Purkinje cell (primary cell): ENCODE data around the gene MAP3K3. TPM values are rescaled to one million over a fixed set of nuclear protein-coding genes. Genes with fewer than 3 reads are reported as not detected.

Experiments
- polyA plus RNA-seq: library from polyadenylated mRNA; unstranded; fragments of >200 nt; fragmentation: Nextera tagmentation; gene quantifications from 2 replicates; pipeline ENCODE4 v1.2.1, GENCODE V29; 2014

MAP3K3 gene
- 0.35 and 0.85 TPM in 2 replicates for polyA plus RNA-seq

GRCh38 chr17:63621684-63622573 lies at the start of gene MAP3K3:
Gene MAP3K3, plus strand, starts transcription at chr17:63622417. Its CDS starts 343 bp downstream, at chr17:63622760.

DNA sequence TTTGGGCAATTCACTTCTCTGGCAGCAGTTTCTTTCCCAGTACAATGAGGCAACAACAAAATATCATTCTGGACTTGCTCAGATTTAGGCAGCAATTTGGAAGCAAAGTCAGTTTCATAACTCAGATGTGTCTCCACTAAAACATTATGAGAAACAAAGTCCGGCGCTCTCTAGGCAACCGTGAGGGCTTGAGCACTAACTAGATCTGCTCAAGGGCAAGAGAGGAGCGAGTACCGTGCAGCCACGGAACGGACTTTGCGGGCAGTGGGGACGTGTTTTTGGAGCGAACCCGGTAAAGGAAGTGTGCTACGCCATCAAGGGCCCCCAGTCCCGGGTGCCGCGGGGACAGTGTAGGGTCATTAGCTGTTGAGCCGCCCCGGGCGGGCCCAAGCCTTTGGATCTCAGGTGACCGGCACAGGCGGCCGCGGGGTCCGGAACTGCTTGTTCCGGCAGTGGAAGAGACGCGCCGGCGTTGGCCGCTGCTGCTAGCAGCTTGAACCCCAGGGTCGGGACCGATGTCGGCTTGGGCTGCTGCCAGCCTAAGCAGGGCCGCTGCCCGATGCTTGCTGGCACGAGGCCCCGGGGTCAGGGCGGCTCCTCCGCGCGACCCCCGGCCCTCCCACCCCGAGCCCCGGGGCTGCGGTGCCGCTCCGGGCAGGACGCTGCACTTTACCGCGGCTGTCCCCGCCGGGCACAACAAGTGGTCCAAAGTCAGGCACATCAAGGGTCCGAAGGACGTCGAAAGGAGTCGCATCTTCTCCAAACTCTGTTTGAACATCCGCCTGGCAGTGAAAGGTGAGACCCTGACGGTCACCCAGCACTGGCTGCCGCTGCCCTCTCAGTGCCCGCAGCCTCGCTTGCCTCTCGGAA lies 21.4 kb upstream of the MAP3K3 start, which contains the start of gene TACO1:
TSS of gene TACO1 (plus strand) at position 327 of the 870 bp plus-strand sequence. CDS start at position 516, 189 bp downstream.

GRCh38 chr17:63699638-63700527 lies 77.7 kb downstream of the MAP3K3 start, which contains the start of gene LIMD2:
Gene LIMD2, minus strand, starts transcription at chr17:63700125. Its CDS starts 827 bp downstream, at chr17:63699298.

DNA sequence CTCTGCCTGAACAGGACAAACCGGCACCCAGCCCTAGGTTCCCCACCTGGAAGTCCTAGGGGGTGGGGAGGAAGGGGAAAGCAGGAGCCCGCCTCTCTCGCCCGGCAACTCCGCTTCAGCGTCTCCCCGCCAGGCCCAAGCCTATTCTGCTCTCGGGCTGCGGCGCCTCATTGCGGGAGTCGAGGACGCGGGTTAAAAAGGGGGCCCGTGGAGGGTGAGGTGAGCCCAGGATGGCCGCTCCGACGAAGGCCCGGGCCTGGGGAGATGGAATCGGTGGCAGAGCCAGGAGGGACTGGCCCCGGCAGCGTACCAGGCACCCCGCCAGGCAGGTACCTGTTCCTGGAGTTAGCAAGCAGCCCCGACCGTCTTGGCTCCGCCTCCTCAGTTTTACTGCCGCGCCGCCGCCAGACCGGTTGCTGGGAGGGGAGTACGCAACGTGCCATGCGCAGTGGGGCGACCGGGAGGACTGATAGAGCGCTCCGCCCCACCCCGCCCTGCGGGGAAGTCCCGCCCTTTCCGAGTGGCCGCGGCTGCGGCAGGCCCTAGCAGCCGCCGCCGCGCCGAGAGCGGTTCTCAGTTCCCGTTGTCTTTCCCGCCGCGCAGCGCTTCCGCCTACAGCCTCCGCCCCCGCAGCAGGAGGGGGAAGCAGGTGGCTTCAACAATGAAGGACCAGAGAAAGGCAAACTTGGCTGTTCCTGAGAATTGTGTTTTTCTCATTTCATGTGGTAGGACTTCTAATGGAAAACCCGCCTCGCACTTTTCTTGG lies 119.4 kb downstream of the MAP3K3 start, which contains the start of gene STRADA:
TSS of gene STRADA (minus strand) at position 392 of the 766 bp plus-strand sequence. CDS start 13,430 bp downstream, outside the sequence.

Other genes with a start within 250 kb of the MAP3K3 start
- 11.4 TPM in 2 replicates for gene CYB561, start 176.1 kb upstream of the MAP3K3 start, polyA plus RNA-seq
- not detected in 2 replicates for gene ACE, start 145.4 kb upstream of the MAP3K3 start, polyA plus RNA-seq
- 0.34 and 0.81 TPM in 2 replicates for gene KCNH6, start 99.1 kb upstream of the MAP3K3 start, polyA plus RNA-seq
- gene DCAF7, start 71.9 kb upstream of the MAP3K3 start, polyA plus RNA-seq, result 11.3 and 13.1 TPM in 2 replicates
- gene TACO1, start 21.5 kb upstream of the MAP3K3 start, polyA plus RNA-seq, result 13.7 and 16.8 TPM in 2 replicates
- 0.11 and 1.1 TPM in 2 replicates for gene LIMD2, start 77.7 kb downstream of the MAP3K3 start, polyA plus RNA-seq
- gene STRADA, start 119.4 kb downstream of the MAP3K3 start, polyA plus RNA-seq, result 13.1 and 17.3 TPM in 2 replicates
- 70.6 and 83.0 TPM in 2 replicates for gene CCDC47, start 151.2 kb downstream of the MAP3K3 start, polyA plus RNA-seq
- 26.0 and 30.9 TPM in 2 replicates for gene DDX42, start 151.8 kb downstream of the MAP3K3 start, polyA plus RNA-seq
- gene PSMC5, start 205.0 kb downstream of the MAP3K3 start, polyA plus RNA-seq, result 189 and 271 TPM in 2 replicates
- gene FTSJ3, start 205.2 kb downstream of the MAP3K3 start, polyA plus RNA-seq, result 9.9 and 16.4 TPM in 2 replicates
- gene SMARCD2, start 220.3 kb downstream of the MAP3K3 start, polyA plus RNA-seq, result 0.27 and 1.8 TPM in 2 replicates